GM19468 (cell line): ENCODE data around the gene CUX1.
"Not testable (repeated sequence)": the region's sequence is repeated elsewhere in the genome, so short reads cannot be mapped to it uniquely, and the experiment has no call there.

ENCODE experiments used
- ATAC-seq: cut with Tn5 transposase; IDR thresholded peaks from one replicate; pipeline ENCODE4 v1.9.1; 2021; ENCODE audit warnings: mild to moderate bottlenecking, moderate library complexity, moderate number of reproducible peaks; ENCODE audit not compliant: unreplicated experiment; ENCODE audit errors: extremely low read depth

The CUX1 gene

DNA sequence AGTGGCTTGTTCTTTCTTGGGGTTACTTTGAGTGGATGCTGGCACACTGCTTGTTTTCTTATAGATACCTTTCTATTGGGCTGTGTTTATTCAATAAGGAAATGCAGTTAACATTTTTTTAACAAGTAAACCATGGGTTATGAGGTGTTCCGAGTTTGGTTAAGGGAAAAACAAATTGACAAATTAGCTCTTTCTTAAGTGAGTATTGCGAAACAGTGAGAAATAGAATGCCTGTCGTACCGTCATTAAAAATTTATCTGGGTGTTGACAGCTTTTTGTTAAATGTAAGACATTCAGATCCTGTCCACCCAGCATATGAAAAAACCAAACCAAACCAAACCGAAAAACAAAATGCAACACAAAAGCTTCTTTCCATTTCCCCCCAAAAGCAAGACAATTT, 6.2 kb downstream of the CUX1 start:
- ATAC-seq = no peak

GRCh38 chr7:101824440-101824839, 7.0 kb downstream of the CUX1 start:
- ATAC-seq = no peak

DNA sequence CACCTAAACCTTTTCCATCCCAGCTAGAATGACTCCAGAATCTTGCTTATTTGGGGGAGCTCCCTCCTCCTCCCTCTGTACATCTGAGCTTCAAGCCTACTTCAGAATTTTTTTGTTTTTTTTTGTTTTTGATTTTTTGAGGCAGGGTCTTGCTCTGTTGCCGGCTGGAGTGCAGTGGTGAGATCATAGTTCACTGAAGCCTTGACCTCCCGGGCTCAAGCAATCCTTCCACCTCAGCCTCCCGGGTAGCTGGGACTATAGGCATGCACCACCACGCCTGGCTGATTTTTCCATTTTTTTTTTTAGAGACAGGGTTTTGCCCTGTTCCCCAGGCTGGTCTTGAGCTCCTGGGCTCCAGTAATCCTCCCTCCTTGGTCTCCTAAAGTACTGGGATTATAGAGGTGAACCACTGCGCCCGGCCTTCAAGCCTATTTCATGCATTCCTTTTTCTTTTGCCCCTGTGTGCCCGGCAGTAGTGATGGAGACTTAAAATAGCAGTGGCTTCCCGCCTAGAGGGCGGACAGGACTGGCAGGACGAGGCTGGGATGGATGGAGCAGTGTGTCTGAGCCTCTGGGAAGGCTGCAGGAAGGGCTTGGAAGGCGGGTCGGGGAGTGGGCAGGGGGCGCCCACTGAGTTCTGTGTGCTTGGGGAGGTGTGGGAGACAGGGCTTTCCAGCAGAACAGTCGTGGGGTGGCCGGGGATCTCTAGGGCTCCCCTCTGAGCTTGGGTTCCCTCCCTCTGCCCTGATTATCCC, 8.8 kb downstream of the CUX1 start:
- no peak for ATAC-seq

DNA sequence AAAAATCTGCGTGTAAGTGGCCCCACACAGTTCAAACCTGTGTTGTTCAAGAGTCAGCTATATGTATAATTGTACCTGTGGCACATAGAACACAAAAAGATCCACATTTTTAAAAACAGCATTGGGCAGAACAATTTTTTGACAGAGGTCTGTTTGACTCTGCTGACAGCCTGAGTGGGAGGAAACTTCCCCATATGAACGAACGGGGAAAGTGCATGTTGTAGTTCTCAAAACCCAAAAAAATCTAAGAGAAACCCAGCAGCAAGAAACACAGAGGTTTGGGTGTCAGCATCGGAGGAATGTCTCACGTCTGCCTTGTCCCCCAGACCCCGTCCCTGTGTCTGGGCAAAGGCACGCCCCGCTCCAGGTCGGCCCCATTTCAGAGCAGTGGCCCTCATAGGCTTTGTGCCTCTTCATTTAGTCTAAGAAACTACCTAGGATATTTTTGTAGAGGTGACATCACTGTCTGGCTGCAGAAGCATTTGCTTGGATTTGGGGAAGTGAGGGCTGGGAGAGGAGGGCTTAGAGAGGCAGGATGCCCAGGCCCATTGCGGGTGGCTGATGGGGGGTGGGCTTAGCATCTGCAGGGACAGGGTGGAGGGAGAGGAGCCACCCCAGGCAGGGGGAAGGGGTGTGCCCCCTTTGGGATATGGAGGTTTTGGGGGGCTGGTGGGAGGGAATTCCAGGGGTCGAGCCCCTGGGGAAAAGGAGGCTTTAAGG, 11.0 kb downstream of the CUX1 start:
- no peak for ATAC-seq

DNA sequence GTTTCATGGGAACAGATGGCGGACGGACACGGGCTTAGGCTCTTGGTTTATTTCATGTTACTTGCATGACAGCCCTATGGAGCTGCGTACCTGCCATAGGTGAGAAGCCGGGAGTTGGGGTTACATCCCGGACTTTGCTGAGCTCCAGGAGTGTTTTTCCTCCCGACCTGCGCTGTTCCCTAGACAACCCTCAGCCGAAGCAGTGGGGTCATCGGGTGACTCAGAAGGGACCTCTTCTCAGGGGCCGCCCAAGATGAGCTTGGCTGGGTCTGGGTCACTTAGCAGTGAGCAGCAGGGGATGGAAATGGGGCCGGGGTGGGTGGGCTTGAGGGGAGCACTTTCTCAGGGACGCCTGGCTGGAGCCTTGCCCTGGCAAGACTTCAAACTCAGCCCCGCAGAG, 11.9 kb downstream of the CUX1 start:
- ATAC-seq = no peak

GRCh38 chr7:101829821-101830220, 12.4 kb downstream of the CUX1 start:
- ATAC-seq = no peak

DNA sequence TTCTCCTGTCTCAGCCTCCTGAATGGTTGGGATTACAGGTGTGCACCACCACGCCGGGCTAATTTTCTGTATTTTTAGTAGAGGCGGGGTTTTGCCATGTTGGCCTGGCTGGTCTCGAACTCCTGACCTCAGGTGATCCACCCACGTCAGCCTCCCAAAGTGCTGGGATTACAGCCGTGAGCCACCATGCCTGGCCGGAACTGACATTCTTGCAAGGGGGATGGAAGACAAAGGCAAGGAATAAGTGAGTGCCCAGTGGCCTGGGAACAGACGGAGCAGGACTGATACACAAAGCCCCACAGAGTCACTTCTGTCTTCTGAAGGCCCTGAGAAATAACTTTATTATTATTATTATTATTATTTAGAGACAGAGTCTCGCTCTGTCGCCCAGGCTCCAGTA, 14.0 kb downstream of the CUX1 start:
- ATAC-seq = not testable (repeated sequence)

DNA sequence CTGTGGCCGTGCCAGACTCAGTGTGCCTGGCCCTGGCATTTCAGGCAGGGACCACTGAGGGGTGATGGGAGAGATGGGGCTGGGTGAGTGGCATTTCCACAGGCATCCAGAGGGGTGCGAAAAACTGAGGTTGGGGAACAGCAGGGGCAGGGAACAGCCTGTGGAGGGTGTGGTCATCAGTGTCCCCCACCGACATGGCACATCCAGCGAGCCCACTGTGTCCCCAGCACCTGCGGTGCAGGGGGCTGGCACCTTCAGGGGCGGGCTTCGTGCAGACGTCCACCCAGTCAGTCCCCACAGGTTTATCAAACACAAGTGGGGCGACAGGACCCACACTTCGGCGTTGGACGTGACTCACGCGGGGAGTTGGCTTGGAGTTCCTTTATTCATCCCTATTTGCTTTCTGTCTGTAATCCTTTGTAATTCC, 14.8 kb downstream of the CUX1 start:
- no peak for ATAC-seq

- ATAC-seq = no peak
Measured at GRCh38 chr7:101832685-101833375, 15.4 kb downstream of the CUX1 start.

- ATAC-seq = no peak
Measured at GRCh38 chr7:101833799-101834198, 16.4 kb downstream of the CUX1 start.

DNA sequence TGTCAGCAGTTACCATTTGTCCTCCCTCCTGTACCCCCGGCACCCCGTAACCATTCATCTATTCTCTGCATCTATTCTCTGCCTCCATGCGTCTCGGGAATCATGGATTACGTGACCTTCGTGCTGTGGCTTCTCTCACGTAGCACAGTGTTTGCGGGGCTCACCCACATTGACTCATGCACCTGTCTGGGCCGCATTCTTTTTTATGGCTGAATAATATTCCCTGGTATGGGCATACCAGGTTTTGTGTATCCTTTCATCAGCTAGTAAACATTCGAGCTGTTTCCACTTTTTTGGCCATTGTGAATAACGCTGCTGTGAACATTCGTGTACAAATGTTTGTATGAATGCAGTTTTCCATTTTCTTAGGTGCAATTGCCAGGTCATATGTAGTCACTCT, 17.7 kb downstream of the CUX1 start:
- ATAC-seq = no peak

GRCh38 chr7:101837433-101837832, 20.0 kb downstream of the CUX1 start:
- ATAC-seq = not testable (repeated sequence)

DNA sequence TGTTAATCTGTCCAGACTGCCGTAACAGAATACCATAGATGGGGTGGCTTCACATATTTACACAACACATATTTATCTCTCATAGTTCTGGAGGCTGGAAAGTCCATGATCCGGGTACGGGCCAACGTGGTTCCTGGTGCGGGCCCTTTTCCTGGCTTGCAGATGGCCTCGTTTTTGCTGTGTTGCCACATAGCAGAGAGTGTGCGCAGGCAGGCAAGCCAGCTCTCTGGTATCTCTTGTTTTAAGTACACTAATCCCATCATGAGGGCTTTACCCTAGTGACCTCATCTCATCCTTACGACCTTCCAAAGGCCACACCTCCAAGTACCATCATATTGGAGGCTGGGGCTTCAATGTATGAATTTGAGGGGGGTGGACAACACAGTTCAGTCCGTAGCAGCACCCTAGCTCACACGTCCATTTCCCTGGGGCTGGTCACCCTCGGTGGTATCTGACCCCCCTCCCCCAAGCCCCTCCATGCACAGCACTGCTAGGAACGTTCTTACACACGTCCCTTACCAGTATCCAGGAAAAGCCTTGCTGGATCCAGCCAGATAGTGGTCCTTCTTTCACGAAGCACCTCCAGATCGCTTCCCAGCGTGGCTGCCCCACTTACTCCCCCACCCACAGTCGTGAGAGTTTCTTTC, 21.5 kb downstream of the CUX1 start:
- ATAC-seq = no peak

- ATAC-seq = no peak
Measured at GRCh38 chr7:101841328-101841727, 23.9 kb downstream of the CUX1 start.

- no peak for ATAC-seq
Measured at GRCh38 chr7:101843293-101844271, 26.2 kb downstream of the CUX1 start.

- no peak for ATAC-seq
Measured at GRCh38 chr7:101845974-101846373, 28.5 kb downstream of the CUX1 start.

DNA sequence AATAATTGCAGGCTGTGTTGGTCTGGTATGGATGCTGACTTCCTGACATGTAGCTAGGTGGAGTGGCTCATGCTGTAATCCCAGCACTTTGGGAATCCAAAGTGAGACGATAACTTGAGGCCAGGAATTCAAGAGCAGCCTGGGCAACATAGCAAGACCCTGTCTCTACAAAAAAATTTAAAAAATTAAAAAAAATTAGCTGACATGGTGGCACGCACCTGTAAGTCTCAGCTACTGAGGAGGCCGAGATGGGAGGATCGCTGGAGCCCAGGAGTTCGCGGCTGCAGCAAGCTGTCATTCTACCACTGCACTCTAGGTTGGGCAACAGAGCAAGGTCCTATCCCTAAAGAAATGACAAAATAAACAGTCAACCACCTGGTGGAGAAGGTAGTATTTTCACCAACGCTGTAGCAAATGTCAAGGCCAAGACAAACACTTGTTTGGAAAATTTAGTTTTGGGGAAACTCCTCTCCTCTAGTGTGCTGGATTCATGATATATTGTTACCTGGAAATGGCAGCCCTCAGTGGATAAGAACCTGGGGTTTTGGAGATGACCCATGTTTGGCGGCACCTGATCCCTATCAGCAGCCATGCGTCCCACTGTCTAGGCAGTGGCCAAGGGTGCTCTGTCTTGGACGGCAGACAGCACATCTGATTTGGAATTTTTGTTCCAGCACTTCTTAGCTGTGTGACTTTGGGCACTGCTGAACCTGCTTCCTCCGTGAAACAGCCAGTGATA, 29.5 kb downstream of the CUX1 start:
- ATAC-seq = no peak

GRCh38 chr7:101848208-101848951, 31.0 kb downstream of the CUX1 start:
- ATAC-seq = no peak
